Measurements from ENCODE around the gene POLR3H.

Gene POLR3H

GRCh38 chr22:41508770-41509170 is 35.5 kb downstream of the POLR3H start:
- no peak for DNase-seq (ENCODE audit: low read depth)
- no peak overlapping the region for H3K4me3 ChIP-seq (ENCODE audit: low read depth, low read length)
- no peak for TF ChIP-seq CTCF (IDR thresholded peaks at IDR 0.05; ENCODE audit: insufficient read depth, low read depth, low read length, missing control alignments)

- H3K4me3 ChIP-seq (ENCODE audit: low read depth, low read length) = no peak overlapping the region
- DNase-seq (ENCODE audit: low read depth) = no peak
- no peak for TF ChIP-seq CTCF (IDR thresholded peaks at IDR 0.05; ENCODE audit: insufficient read depth, low read depth, low read length, missing control alignments)
Observed at GRCh38 chr22:41507330-41508063, 36.8 kb downstream of the POLR3H start.

GRCh38 chr22:41505511-41506220 is 38.6 kb downstream of the POLR3H start:
- no peak for TF ChIP-seq CTCF (IDR thresholded peaks at IDR 0.05; ENCODE audit: insufficient read depth, low read depth, low read length, missing control alignments)
- no peak for DNase-seq (ENCODE audit: low read depth)
- H3K4me3 ChIP-seq (ENCODE audit: low read depth, low read length) = no peak overlapping the region

GRCh38 chr22:41504816-41505215 is 39.5 kb downstream of the POLR3H start:
- DNase-seq (ENCODE audit: low read depth) = no peak
- no peak overlapping the region for H3K4me3 ChIP-seq (ENCODE audit: low read depth, low read length)
- TF ChIP-seq CTCF (IDR thresholded peaks at IDR 0.05; ENCODE audit: insufficient read depth, low read depth, low read length, missing control alignments) = no peak

- peak; percentile 25 for DNase-seq (ENCODE audit: low read depth)
- TF ChIP-seq CTCF (IDR thresholded peaks at IDR 0.05; ENCODE audit: insufficient read depth, low read depth, low read length, missing control alignments) = no peak
- no peak overlapping the region for H3K4me3 ChIP-seq (ENCODE audit: low read depth, low read length)
Observed at GRCh38 chr22:41504397-41504796, 39.9 kb downstream of the POLR3H start.

- peak; percentile 63 for DNase-seq (ENCODE audit: low read depth)
- no peak overlapping the region for H3K4me3 ChIP-seq (ENCODE audit: low read depth, low read length)
- TF ChIP-seq CTCF (IDR thresholded peaks at IDR 0.05; ENCODE audit: insufficient read depth, low read depth, low read length, missing control alignments) = peak; percentile 39
Observed at GRCh38 chr22:41501209-41501608, 43.1 kb downstream of the POLR3H start.

Data from GM12865 (cell line).